ENCODE measurements around the gene POM121L2. TPM values are rescaled to one million over a fixed set of nuclear protein-coding genes. Genes with fewer than 3 reads are reported as not detected.
A peak's percentile ranks its signal among the peaks of the same experiment; 100 is the strongest.

POM121L2 gene
- total and polyA plus RNA-seq, 9 of the 15 experiments (the other 6 are each of a cell fraction or from before 2014, with no cell fraction given) = 0.23 to 0.45 TPM; not detected in 7

DNA sequence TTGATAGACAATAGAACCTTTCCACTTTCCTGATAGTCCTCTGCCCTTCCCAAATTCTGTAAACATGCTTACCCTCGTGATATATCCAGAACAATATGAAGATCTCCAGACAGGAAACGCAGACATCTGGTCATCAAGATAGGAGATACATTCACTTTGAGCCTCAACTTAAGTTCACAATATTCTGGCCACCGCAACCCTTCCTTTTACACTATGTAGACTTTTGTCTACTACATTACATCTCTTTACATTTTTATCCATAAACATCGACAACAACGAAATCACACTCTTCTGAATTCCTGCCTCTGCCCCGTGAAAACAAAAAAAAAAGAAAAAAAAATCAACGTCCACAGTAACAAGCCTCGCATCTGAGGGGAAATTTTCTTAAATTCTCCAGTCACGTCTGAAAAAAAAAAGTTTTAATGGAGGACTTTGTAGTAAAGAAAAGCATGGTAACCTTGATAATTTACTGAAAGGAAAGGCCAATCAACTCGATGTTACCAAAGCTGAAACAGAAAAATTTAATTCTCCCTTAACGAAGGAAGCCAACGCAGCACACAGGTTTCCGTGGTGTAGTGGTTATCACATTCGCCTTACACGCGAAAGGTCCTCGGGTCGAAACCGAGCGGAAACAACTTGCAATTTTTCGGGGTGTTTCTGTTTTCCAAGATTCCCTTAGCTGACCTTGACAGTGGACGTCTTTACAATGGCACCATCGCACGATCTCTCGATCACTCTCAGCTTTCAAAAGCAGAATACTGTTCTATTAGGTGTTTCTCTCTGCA, 21.8 kb downstream of the POM121L2 start (continued):
- TF ChIP-seq, protein P1, sequence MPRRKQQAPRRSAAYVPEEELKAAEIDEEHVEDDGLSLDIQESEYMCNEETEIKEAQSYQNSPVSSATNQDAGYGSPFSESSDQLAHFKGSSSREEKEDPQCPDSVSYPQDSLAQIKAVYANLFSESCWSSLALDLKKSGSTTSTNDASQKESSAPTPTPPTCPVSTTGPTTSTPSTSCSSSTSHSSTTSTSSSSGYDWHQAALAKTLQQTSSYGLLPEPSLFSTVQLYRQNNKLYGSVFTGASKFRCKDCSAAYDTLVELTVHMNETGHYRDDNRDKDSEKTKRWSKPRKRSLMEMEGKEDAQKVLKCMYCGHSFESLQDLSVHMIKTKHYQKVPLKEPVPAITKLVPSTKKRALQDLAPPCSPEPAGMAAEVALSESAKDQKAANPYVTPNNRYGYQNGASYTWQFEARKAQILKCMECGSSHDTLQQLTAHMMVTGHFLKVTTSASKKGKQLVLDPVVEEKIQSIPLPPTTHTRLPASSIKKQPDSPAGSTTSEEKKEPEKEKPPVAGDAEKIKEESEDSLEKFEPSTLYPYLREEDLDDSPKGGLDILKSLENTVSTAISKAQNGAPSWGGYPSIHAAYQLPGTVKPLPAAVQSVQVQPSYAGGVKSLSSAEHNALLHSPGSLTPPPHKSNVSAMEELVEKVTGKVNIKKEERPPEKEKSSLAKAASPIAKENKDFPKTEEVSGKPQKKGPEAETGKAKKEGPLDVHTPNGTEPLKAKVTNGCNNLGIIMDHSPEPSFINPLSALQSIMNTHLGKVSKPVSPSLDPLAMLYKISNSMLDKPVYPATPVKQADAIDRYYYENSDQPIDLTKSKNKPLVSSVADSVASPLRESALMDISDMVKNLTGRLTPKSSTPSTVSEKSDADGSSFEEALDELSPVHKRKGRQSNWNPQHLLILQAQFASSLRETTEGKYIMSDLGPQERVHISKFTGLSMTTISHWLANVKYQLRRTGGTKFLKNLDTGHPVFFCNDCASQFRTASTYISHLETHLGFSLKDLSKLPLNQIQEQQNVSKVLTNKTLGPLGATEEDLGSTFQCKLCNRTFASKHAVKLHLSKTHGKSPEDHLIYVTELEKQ (CRISPR knock-in tag; IDR thresholded peaks at IDR 0.05) = no peak
- TF ChIP-seq SMAD1 (IDR thresholded peaks at IDR 0.05; ENCODE audit: low read depth, low read length, partially characterized antibody) = peak; percentile 51
- no peak for TF ChIP-seq IRF2 (CRISPR knock-in tag; IDR thresholded peaks at IDR 0.05)
- TF ChIP-seq, protein P2, sequence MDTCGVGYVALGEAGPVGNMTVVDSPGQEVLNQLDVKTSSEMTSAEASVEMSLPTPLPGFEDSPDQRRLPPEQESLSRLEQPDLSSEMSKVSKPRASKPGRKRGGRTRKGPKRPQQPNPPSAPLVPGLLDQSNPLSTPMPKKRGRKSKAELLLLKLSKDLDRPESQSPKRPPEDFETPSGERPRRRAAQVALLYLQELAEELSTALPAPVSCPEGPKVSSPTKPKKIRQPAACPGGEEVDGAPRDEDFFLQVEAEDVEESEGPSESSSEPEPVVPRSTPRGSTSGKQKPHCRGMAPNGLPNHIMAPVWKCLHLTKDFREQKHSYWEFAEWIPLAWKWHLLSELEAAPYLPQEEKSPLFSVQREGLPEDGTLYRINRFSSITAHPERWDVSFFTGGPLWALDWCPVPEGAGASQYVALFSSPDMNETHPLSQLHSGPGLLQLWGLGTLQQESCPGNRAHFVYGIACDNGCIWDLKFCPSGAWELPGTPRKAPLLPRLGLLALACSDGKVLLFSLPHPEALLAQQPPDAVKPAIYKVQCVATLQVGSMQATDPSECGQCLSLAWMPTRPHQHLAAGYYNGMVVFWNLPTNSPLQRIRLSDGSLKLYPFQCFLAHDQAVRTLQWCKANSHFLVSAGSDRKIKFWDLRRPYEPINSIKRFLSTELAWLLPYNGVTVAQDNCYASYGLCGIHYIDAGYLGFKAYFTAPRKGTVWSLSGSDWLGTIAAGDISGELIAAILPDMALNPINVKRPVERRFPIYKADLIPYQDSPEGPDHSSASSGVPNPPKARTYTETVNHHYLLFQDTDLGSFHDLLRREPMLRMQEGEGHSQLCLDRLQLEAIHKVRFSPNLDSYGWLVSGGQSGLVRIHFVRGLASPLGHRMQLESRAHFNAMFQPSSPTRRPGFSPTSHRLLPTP (IDR thresholded peaks at IDR 0.05; ENCODE audit: borderline replicate concordance, extremely low read depth, insufficient read length) = peak; percentile 97
- 0 out of 2 replicates have a peak, but pooled peaks have one; percentile 13 for TF ChIP-seq MIER1 (IDR thresholded peaks at IDR 0.05; ENCODE audit: low read depth)
- TF ChIP-seq PML (IDR thresholded peaks at IDR 0.05; ENCODE audit: low read length) = peak; percentile 38; the same call in 1 of the 2 replicates
- peak in 1 of 2 experiments; percentile 10; a peak in 2 of 4 replicates for TF ChIP-seq TRIM24 (IDR thresholded peaks at IDR 0.05)
- peak; percentile 64 for TF ChIP-seq BHLHE40 (IDR thresholded peaks at IDR 0.05; ENCODE audit: low read length)
- TF ChIP-seq, protein P3, sequence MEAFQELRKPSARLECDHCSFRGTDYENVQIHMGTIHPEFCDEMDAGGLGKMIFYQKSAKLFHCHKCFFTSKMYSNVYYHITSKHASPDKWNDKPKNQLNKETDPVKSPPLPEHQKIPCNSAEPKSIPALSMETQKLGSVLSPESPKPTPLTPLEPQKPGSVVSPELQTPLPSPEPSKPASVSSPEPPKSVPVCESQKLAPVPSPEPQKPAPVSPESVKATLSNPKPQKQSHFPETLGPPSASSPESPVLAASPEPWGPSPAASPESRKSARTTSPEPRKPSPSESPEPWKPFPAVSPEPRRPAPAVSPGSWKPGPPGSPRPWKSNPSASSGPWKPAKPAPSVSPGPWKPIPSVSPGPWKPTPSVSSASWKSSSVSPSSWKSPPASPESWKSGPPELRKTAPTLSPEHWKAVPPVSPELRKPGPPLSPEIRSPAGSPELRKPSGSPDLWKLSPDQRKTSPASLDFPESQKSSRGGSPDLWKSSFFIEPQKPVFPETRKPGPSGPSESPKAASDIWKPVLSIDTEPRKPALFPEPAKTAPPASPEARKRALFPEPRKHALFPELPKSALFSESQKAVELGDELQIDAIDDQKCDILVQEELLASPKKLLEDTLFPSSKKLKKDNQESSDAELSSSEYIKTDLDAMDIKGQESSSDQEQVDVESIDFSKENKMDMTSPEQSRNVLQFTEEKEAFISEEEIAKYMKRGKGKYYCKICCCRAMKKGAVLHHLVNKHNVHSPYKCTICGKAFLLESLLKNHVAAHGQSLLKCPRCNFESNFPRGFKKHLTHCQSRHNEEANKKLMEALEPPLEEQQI (IDR thresholded peaks at IDR 0.05) = peak; percentile 63
- TF ChIP-seq CHD1 (IDR thresholded peaks at IDR 0.05; ENCODE audit: low read length) = no peak
- peak in 1 of 2 experiments; percentile 74 for TF ChIP-seq NCOA2 (IDR thresholded peaks at IDR 0.05; ENCODE audit: partially characterized antibody in 2 of 2)
- TF ChIP-seq, protein P4, sequence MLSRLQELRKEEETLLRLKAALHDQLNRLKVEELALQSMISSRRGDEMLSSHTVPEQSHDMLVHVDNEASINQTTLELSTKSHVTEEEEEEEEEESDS (CRISPR knock-in tag; IDR thresholded peaks at IDR 0.05) = no peak
- TF ChIP-seq ZNF445 (CRISPR knock-in tag; IDR thresholded peaks at IDR 0.05; ENCODE audit: low read depth) = no peak
- no peak for TF ChIP-seq GTF2A2 (tag; IDR thresholded peaks at IDR 0.05)
- no peak for TF ChIP-seq ZFPM2 (CRISPR knock-in tag; IDR thresholded peaks at IDR 0.05)
- TF ChIP-seq, protein P5, sequence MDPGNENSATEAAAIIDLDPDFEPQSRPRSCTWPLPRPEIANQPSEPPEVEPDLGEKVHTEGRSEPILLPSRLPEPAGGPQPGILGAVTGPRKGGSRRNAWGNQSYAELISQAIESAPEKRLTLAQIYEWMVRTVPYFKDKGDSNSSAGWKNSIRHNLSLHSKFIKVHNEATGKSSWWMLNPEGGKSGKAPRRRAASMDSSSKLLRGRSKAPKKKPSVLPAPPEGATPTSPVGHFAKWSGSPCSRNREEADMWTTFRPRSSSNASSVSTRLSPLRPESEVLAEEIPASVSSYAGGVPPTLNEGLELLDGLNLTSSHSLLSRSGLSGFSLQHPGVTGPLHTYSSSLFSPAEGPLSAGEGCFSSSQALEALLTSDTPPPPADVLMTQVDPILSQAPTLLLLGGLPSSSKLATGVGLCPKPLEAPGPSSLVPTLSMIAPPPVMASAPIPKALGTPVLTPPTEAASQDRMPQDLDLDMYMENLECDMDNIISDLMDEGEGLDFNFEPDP (CRISPR knock-in tag; IDR thresholded peaks at IDR 0.05) = no peak
